GM12878 (cell line): Measurements from ENCODE around the gene SERTAD2. TPM values are rescaled to one million over a fixed set of nuclear protein-coding genes. Genes with fewer than 3 reads are reported as not detected.

Experiments
- ESRRA ChIP-seq: IDR thresholded peaks from 2 replicates; pipeline ENCODE4 v1.6.1; 2012; ENCODE audit warnings: mild to moderate bottlenecking, low read length, improper control_type of control experiment
- FOS ChIP-seq: IDR thresholded peaks from 3 replicates; pipeline ENCODE4 v1.6.1; 2011; ENCODE audit warnings: borderline replicate concordance; ENCODE audit not compliant: insufficient read length; ENCODE audit errors: extremely low read depth
- GABPA ChIP-seq: IDR thresholded peaks from 2 replicates; pipeline ENCODE4 v1.6.1; 2014; ENCODE audit warnings: antibody characterized with exemption, low read depth, mild to moderate bottlenecking, inconsistent platforms
- HDGF ChIP-seq: fragments of 450-650 bp; IDR thresholded peaks from 2 replicates; pipeline ENCODE4 v1.6.1; 2016; ENCODE audit warnings: antibody characterized with exemption
- MEF2A ChIP-seq: IDR thresholded peaks from 2 replicates; pipeline ENCODE4 v1.6.1; 2011; ENCODE audit warnings: low read depth, mild to moderate bottlenecking, low read length, moderate library complexity; ENCODE audit not compliant: insufficient read depth
- NFIC ChIP-seq: IDR thresholded peaks from 2 replicates; pipeline ENCODE4 v1.6.1; 2012; ENCODE audit warnings: low read depth, mild to moderate bottlenecking, inconsistent platforms, low read length, moderate library complexity
- NFYA ChIP-seq: IDR thresholded peaks from 2 replicates; pipeline ENCODE4 v1.6.1; 2011; ENCODE audit warnings: low read depth, mild to moderate bottlenecking, low read length, improper control_type of control experiment, borderline replicate concordance
- NR2C1 ChIP-seq: fragments of 450-650 bp; IDR thresholded peaks from 2 replicates; pipeline ENCODE4 v1.6.1; 2017; ENCODE audit warnings: antibody characterized with exemption, mild to moderate bottlenecking, moderate library complexity
- POLR2AphosphoS2 ChIP-seq: IDR thresholded peaks from 2 replicates; pipeline ENCODE4 v1.6.1; 2011; ENCODE audit warnings: low read depth, mild to moderate bottlenecking, low read length, improper control_type of control experiment, moderate library complexity
- POU2F2 ChIP-seq: IDR thresholded peaks from 3 replicates; pipeline ENCODE4 v1.6.1; 2011; ENCODE audit warnings: low read depth, mild to moderate bottlenecking, low read length, borderline replicate concordance
- RBBP5 ChIP-seq: fragments of 200-600 bp; sonication (generic); conservative IDR thresholded peaks from 2 replicates; pipeline ENCODE4 v1.6.1; 2016
- RUNX3 ChIP-seq: IDR thresholded peaks from 2 replicates; pipeline ENCODE4 v1.6.1; 2012; ENCODE audit warnings: low read length, inconsistent platforms
- SPI1 ChIP-seq: IDR thresholded peaks from 2 replicates; pipeline ENCODE4 v1.6.1; 2011; ENCODE audit warnings: low read depth, mild to moderate bottlenecking, low read length, moderate library complexity, borderline replicate concordance; ENCODE audit not compliant: insufficient read depth
- STAT3 ChIP-seq: IDR thresholded peaks from 2 replicates; pipeline ENCODE4 v1.6.1; 2011; ENCODE audit warnings: low read depth, low read length, improper control_type of control experiment
- TAF1 ChIP-seq: IDR thresholded peaks from 2 replicates; pipeline ENCODE4 v1.6.1; 2011; ENCODE audit warnings: mild to moderate bottlenecking, low read depth, low read length, borderline replicate concordance
- TBL1XR1 ChIP-seq: IDR thresholded peaks from 2 replicates; pipeline ENCODE4 v1.6.1; 2012; ENCODE audit warnings: low read depth, low read length, improper control_type of control experiment
- TCF3 ChIP-seq: IDR thresholded peaks from 2 replicates; pipeline ENCODE4 v1.6.1; 2012; ENCODE audit warnings: low read depth, mild to moderate bottlenecking, low read length, borderline replicate concordance; ENCODE audit not compliant: insufficient read depth
- WRNIP1 ChIP-seq: IDR thresholded peaks from 2 replicates; pipeline ENCODE4 v1.6.1; 2011; ENCODE audit warnings: low read depth, low read length, improper control_type of control experiment, borderline replicate concordance
- ZBED1 ChIP-seq: IDR thresholded peaks from 2 replicates; pipeline ENCODE4 v1.6.1; 2016; ENCODE audit warnings: borderline replicate concordance
- ZSCAN29 ChIP-seq: fragments of 450-650 bp; IDR thresholded peaks from 2 replicates; pipeline ENCODE4 v1.6.1; 2017; ENCODE audit warnings: mild to moderate bottlenecking, moderate library complexity
- polyA plus RNA-seq, 11 experiments: library from polyadenylated mRNA; depleted of rRNA in 4 of 11; unstranded in 6 of 11; stranded (reverse) in 5 of 11; fragments of >200 nt; fragmentation: Nextera tagmentation in 4 of 11; fragmentation: Illumina TruSeq in 1 of 11; extraction: Ambion mirVana in 4 of 11; extraction: Trizol in 1 of 11; gene quantifications; 1 replicate in 1 of 11; 2 replicates in 10 of 11; pipeline versions ENCODE4 v1.2.1 to v1.2.3, GENCODE V29; 2011 to 2016; ENCODE audit warnings: inconsistent platforms in 2 of 11, missing spikeins in 2 of 11, low read depth in 1 of 11
- total RNA-seq, 4 experiments: library from RNA; depleted of rRNA in 3 of 4; stranded (reverse); fragments of >200 nt in 3 of 4; fragmentation: Illumina TruSeq in 1 of 4; extraction: Trizol in 1 of 4; gene quantifications; 2 replicates each; pipeline versions ENCODE4 v1.2.1 to v1.2.3, GENCODE V29; 2013 to 2021
- TF ChIP-seq, protein P1 (sequence below): IDR thresholded peaks from 2 replicates; pipeline ENCODE4 v1.6.1; 2011; ENCODE audit warnings: low read depth, low read length, improper control_type of control experiment, borderline replicate concordance
- TF ChIP-seq, protein P2 (sequence below): IDR thresholded peaks from 2 replicates; pipeline ENCODE4 v1.6.1; 2012; ENCODE audit warnings: improper control_type of control experiment, low read depth, low read length; ENCODE audit not compliant: insufficient replicate concordance
- TF ChIP-seq, protein P3 (sequence below): fragments of 450-650 bp; IDR thresholded peaks from 2 replicates; pipeline ENCODE4 v1.6.1; 2017; ENCODE audit warnings: mild to moderate bottlenecking, low read depth, inconsistent platforms; ENCODE audit not compliant: poor library complexity, severe bottlenecking

The SERTAD2 gene
- total and polyA plus RNA-seq, 10 of the 15 experiments (the other 5 are each of a cell fraction or from before 2014, with no cell fraction given): 7.9 to 28.7 (median 20.1) TPM

DNA sequence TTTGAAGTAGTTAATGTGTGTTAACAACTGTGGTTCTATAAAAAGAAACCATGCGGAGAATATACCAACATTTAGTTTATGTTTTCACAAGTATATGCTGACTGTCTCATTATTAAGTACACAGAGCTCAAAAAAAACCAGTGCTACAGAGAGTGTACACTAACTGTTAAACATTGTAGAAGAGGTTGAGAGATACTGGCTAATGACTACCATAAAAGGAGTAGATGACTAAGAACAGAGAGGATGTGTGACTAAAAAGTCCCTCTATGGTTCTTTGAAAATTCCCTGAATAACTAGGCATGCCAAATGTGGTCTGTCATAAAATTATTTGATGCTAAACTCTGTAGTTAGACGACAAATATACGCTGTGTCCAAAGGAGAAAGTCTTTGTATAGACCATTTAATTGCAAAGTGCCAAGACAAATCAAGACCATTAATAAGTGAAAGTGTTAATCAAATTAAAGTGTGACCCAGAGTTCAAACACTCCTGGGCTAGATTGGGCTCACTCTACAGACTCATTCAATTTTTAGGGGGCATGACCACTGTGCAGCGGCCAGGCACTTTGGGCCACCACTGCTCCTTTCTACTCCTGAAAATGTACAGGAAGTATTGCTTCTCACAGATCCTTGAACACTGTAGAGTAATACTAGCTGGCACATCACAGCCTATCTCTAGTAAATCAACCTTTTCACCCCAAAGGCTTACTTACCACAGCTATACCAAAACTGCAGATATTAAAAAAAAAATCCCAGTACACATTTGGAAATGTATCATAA lies 45.1 kb upstream of the SERTAD2 start (continued):
- TF ChIP-seq NR2C1 (no peak), MEF2A (peak; percentile 46; the same call in 1 of the 2 replicates), POLR2AphosphoS2 (no peak), ESRRA (no peak), HDGF (no peak), SPI1 (peak; percentile 46; the same call in 1 of the 2 replicates), ZBED1 (peak; percentile 74), POU2F2 (no peak), WRNIP1 (no peak), GABPA (0 out of 2 replicates have a peak, but pooled peaks have one; percentile 16), TBL1XR1 (peak; percentile 73; the same call in 1 of the 2 replicates), STAT3 (peak; percentile 55; the same call in 1 of the 2 replicates), NFIC (peak; percentile 91), TCF3 (no peak), RBBP5 (no peak), NFYA (no peak), FOS (no peak), ZSCAN29 (no peak; the same call in none of the 2 replicates), TAF1 (no peak), RUNX3 (peak; percentile 89)
- TF ChIP-seq, protein P1, sequence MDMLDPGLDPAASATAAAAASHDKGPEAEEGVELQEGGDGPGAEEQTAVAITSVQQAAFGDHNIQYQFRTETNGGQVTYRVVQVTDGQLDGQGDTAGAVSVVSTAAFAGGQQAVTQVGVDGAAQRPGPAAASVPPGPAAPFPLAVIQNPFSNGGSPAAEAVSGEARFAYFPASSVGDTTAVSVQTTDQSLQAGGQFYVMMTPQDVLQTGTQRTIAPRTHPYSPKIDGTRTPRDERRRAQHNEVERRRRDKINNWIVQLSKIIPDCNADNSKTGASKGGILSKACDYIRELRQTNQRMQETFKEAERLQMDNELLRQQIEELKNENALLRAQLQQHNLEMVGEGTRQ: no peak
- TF ChIP-seq, protein P2, sequence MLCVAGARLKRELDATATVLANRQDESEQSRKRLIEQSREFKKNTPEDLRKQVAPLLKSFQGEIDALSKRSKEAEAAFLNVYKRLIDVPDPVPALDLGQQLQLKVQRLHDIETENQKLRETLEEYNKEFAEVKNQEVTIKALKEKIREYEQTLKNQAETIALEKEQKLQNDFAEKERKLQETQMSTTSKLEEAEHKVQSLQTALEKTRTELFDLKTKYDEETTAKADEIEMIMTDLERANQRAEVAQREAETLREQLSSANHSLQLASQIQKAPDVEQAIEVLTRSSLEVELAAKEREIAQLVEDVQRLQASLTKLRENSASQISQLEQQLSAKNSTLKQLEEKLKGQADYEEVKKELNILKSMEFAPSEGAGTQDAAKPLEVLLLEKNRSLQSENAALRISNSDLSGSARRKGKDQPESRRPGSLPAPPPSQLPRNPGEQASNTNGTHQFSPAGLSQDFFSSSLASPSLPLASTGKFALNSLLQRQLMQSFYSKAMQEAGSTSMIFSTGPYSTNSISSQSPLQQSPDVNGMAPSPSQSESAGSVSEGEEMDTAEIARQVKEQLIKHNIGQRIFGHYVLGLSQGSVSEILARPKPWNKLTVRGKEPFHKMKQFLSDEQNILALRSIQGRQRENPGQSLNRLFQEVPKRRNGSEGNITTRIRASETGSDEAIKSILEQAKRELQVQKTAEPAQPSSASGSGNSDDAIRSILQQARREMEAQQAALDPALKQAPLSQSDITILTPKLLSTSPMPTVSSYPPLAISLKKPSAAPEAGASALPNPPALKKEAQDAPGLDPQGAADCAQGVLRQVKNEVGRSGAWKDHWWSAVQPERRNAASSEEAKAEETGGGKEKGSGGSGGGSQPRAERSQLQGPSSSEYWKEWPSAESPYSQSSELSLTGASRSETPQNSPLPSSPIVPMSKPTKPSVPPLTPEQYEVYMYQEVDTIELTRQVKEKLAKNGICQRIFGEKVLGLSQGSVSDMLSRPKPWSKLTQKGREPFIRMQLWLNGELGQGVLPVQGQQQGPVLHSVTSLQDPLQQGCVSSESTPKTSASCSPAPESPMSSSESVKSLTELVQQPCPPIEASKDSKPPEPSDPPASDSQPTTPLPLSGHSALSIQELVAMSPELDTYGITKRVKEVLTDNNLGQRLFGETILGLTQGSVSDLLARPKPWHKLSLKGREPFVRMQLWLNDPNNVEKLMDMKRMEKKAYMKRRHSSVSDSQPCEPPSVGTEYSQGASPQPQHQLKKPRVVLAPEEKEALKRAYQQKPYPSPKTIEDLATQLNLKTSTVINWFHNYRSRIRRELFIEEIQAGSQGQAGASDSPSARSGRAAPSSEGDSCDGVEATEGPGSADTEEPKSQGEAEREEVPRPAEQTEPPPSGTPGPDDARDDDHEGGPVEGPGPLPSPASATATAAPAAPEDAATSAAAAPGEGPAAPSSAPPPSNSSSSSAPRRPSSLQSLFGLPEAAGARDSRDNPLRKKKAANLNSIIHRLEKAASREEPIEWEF: no peak
- TF ChIP-seq, protein P3, sequence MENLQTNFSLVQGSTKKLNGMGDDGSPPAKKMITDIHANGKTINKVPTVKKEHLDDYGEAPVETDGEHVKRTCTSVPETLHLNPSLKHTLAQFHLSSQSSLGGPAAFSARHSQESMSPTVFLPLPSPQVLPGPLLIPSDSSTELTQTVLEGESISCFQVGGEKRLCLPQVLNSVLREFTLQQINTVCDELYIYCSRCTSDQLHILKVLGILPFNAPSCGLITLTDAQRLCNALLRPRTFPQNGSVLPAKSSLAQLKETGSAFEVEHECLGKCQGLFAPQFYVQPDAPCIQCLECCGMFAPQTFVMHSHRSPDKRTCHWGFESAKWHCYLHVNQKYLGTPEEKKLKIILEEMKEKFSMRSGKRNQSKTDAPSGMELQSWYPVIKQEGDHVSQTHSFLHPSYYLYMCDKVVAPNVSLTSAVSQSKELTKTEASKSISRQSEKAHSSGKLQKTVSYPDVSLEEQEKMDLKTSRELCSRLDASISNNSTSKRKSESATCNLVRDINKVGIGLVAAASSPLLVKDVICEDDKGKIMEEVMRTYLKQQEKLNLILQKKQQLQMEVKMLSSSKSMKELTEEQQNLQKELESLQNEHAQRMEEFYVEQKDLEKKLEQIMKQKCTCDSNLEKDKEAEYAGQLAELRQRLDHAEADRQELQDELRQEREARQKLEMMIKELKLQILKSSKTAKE: peak; percentile 89
